Islet precursor cell (in vitro differentiated cells): ENCODE results near the gene ADGRD2.

Experiments used
- DNase-seq: peaks from one replicate; pipeline ENCODE4 v3.0.0-alpha.2; 2018

The ADGRD2 gene

DNA sequence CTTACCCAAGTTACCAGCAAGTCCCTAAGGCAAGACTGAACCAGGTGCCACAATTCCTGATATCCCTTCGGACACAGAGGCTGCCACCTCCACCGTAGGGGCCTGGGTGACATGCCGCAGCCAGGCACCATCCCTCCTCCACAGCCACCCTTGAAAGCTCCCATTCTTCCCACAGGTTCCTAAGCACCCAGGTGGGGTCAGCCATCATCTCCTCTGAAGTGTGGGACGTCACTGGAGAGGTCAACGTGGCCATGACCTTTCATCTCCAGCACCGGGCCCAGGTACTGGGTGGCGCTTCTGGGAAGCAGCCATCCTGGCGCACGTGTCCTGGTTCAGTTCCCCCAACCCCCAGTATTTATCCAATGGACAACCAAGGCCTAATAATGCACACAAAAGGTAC, 8.2 kb downstream of the ADGRD2 start:
- DNase-seq: no peak

DNA sequence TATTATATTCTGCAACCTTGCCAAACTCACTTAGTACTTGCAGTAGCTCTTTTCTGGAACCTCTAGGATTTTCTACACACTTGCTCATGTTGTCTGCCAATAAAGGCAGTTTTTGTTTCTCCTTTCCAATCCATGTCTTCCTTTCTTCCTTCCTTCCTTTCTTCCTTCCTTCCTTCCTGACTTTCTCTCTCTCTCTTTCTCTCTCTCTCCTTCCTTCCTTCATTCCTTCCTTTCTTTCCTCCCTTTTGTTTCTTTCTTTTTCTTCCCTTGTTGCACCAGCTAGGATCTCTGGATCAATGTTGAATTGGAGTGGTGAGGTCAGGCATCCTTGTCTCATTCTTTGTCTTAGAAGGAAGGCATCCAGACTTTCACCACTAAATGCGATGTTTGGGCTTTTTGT, 12.5 kb downstream of the ADGRD2 start:
- DNase-seq: no peak

DNA sequence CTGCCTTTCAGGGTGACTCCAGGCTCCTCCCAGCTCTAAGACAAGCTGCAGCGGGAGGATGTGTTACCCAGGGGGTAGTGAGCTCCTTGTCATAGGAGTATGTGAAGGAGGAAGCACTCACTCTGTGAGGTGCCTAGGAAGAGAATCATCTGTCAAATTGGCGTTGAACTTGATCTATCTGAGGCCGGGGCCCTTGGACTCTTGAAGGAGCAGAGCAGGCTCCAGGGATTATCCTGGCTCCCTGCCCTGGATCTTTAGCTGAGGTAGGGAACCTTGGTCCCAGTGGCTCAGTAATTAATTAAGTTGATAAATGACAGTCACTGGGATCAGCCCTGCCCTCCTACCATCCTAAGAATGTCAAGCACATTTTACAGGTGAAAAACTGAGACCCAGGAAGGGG, 15.5 kb downstream of the ADGRD2 start:
- DNase-seq: no peak

GRCh38 chr9:124467410-124468060, 17.3 kb downstream of the ADGRD2 start:
- DNase-seq: no peak

GRCh38 chr9:124468061-124468740, 17.9 kb downstream of the ADGRD2 start:
- DNase-seq: no peak

- no peak for DNase-seq
These were observed 19.0 kb downstream of the ADGRD2 start for GRCh38 chr9:124469011-124469832.

DNA sequence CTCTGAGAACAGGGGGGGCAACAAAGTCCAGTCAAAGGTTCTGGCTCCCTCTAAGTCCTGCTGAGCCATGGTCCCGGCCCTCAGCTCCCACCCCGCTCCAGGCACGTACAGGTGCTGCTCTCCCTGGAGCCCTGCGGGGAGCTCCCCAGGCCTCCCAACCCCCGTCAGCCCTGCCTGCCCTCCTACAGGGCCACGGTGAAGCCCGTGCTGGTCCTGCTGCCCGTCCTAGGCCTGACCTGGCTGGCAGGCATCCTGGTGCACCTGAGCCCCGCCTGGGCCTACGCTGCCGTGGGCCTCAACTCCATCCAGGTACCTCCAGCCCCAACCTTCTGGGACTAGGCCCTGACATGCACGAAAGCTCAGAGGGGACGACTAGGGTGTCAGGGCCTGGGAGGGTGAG, 20.1 kb downstream of the ADGRD2 start:
- no peak for DNase-seq

DNA sequence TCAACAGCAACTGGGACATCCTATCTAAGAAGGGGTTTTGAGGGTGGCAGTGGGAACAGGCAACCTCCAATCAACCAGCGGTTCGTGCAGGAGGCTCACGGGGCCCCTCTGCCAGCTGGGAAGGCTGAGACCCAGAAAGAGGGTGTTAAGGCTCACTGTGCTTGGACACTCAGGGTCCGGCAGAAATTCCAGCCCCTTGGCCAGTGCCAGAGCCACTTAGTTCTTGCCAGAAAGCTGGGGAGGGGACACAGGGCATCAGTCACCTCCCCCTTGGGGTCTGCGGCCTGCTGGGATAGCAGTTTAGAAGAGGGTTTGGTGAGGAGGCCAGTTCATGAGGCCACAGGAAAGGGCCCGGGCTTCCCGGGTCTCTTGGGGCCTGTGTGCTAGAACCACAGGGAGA, 20.5 kb downstream of the ADGRD2 start:
- no peak for DNase-seq

DNA sequence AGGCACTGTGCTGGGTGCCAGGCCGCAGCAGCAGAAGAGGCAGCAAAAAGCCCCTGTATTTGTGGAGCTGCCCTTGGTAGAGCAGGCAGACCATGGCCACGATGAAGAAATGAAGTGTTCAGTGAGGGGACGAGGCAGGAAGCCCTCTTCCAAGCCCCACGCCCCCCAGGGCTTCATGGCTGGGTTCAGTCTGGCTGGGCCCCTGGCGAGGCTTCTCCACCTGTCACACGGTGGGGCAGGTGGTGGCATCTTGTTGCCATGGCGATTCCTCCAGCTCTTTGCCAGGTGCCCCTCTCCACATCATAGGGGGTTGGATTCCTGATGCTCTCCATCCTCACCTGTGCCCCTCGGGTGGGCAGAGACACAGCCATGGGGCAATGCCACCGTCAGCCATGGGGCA, 21.5 kb downstream of the ADGRD2 start:
- no peak for DNase-seq

DNA sequence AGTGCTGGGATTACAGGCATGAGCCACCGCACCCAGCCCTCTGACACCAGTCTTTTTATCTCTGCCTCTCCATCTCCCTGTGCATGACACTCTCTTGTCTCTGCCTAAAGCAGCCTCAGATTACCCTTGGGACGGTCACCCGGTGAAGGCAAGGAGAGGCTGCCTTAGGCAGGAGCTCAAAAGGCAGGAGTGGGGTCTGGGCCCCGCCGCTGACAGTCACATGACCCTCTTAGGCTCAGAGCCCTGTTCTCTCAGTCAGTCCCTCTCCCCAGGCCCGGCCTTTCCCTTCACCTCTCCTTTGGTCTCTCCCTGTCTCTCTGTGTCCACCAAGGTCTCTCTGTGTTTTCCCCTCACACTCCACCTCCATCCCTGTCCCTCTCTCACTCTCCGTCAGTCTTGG, 22.5 kb downstream of the ADGRD2 start:
- DNase-seq: no peak

DNA sequence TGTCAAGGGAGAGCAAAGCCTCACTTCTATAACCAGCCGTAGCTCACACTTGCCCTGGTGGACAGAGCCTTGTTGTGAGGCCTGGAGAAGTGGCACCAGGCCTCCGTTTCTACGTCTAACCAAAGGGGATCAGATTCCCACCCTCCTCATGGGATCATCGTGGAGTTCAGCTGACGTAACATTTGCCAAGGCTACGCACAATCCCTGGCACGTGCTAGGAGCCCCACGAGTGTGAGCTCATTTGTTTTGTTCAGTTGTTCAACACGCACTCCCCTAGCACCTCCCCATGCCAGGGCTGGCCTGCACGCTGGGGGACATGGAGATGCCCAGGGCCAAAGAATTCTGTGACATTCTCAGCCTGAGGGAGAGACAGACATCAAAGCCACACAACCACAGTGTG, 23.1 kb downstream of the ADGRD2 start:
- DNase-seq: no peak

GRCh38 chr9:124474151-124474550, 23.9 kb downstream of the ADGRD2 start:
- DNase-seq: no peak

DNA sequence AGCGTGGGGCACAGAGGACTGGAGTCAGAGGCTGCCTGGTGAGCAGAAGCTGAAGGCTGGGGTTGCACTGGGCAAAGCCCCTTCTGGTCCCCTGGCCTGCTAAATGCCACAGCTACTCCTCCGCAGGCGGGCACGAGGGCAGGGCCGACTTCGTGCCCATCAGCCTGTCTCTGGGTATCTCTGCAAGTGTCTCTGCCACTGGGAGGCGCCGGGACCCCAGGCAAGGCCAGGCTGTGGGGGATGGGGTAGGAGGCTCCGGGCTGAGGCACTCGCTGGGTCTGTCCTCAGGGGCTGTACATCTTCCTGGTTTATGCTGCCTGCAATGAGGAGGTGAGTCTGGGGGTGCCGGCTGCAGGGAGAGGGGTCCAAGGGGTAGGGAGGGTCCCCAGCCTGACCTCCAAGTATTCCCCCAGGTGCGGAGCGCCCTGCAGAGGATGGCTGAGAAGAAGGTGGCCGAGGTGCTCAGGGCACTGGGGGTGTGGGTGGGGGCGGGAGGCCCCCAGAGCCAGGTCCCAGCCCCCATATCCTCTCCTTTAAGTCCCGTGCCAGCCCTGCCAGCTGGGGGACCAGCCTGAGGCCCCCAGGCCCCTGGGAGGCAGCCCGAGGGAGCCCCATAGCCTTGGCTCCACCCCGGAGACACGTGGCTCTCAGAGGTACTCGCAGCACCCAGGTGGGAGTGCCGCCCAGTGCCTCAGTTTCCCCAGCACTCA, 25.1 kb downstream of the ADGRD2 start:
- no peak for DNase-seq

DNA sequence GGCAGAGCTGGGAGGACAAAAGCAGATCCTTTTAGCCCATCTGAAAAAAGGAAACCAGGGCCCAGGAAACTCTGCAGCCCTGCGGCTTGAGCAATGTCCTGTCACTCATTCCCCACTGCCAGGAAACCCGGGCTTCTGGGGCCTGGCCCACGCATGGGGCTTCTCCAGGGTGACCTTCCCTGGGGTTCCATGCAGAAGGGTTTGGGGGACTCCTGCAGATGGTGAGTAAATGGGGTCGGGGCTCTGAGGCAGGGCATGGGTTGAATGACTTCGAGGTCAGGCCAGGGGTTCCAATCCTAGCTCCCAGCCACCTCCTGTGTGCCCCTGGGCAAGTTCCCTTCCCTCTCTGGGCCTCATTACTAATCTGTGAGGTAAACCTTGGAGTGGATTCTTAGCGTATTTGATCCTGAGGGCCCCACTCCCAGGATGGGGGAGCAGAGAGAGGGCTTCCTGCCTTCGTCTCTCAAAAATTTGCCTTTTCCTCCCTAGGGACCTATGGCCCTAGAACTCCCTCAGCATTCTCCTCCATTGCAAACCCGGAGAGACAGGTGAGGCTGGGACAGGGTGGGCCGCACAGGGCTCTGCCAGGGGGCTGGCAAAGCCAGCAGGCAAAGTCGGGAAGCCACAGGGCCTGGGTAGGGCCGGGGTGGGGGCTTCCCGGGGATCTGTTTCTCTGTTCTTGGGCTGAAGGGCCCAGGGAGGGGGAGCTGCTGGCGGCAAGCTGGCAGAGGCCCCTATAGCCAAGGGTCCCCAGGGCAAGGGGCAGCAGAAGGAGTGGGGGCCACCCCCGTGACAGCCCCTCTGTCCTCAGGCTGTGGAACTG, 25.8 kb downstream of the ADGRD2 start:
- DNase-seq: no peak

- peak; percentile 75 for DNase-seq
These were observed 27.0 kb downstream of the ADGRD2 start for GRCh38 chr9:124477211-124477647.

- peak; percentile 73 for DNase-seq
These were observed 27.5 kb downstream of the ADGRD2 start for GRCh38 chr9:124477648-124478285.

DNA sequence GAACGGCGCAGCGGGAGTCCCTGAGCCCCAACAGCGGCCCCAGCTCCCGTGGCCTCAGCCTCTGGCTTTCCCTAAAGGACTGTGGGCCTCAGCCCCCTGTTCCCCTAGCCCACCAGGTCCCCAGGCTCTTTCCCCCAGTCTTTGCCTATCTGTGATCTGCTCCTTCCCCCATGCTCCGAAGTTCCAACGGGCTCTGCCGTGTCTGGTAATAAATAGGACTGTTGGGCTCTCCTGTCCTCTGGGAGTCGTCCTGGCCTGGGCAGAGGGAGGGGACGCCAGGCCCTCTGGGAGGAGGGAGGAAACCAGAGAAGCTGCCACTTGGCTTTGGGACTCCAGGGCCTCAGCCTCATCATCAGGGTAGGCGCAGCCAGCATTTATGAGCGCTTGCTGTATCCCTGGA, 28.1 kb downstream of the ADGRD2 start:
- peak; percentile 77 for DNase-seq

DNA sequence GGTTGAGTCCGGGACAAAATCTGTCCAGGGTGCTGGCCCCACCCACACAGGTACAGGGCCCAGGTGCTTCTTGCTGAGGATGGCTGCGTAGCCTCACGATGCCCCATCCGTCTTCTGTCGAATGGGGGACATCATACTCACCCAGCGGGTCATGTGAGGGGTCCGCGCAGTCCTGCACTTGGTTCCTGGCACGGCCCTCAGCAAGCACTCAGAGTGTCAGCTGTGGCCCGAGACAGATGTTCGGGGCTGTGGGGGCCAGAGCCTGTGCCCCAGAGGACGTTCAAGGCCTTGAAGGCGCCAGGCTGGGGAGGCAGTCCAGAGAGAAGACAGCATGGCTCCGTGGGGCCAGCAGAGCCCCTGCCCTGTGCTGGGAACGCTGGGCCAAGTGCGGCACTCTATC, 29.1 kb downstream of the ADGRD2 start:
- no peak for DNase-seq

GRCh38 chr9:124479947-124480620, 29.8 kb downstream of the ADGRD2 start:
- no peak for DNase-seq

- DNase-seq: peak; percentile 89
These were observed 30.4 kb downstream of the ADGRD2 start for GRCh38 chr9:124480621-124480981.

GRCh38 chr9:124481115-124481514, 30.9 kb downstream of the ADGRD2 start:
- no peak for DNase-seq
